Large intestine (tissue), 12 donors: ENCODE results near the gene CD247. TPM values are rescaled to one million over a fixed set of nuclear protein-coding genes. Genes with fewer than 3 reads are reported as not detected.

Experiments
- DNase-seq, 2 donors: peaks; one replicate each; pipeline versions ENCODE4 v3.0.0 to v3.0.0-alpha.2; 2013
- H3K27ac ChIP-seq: one replicate; pipeline ENCODE4 v1.5.1; 2013; ENCODE audit warnings: low read length
- H3K27me3 ChIP-seq: 2 replicates; pipeline ENCODE4 v1.6.1; 2013; ENCODE audit warnings: low read length; ENCODE audit not compliant: control insufficient read depth, insufficient read depth
- H3K36me3 ChIP-seq: 2 replicates; pipeline ENCODE4 v1.6.1; 2013; ENCODE audit warnings: low read length; ENCODE audit not compliant: control insufficient read depth, insufficient read depth
- H3K4me1 ChIP-seq: one replicate; pipeline ENCODE4 v1.6.1; 2013; ENCODE audit warnings: low read length; ENCODE audit not compliant: control insufficient read depth, insufficient read depth
- H3K4me3 ChIP-seq: one replicate; pipeline ENCODE4 v1.5.1; 2013; ENCODE audit warnings: low read length
- H3K9me3 ChIP-seq: one replicate; pipeline ENCODE4 v1.6.1; 2013; ENCODE audit warnings: mild to moderate bottlenecking, low read depth, low read length, moderate library complexity; ENCODE audit not compliant: control insufficient read depth
- WGBS: methylation state at CpG from one replicate; pipeline ENCODE4 v1.1.5; 2013; ENCODE audit warnings: low lambda C conversion rate; ENCODE audit not compliant: insufficient coverage; 5-methylcytosine and 5-hydroxymethylcytosine counted together
- long read RNA-seq, 11 donors: transcript quantifications; one replicate each; lab custom pipeline, GENCODE V29; 2026
- polyA plus RNA-seq: library from polyadenylated mRNA; unstranded; fragments of 120-200 nt; gene quantifications from one replicate; pipeline ENCODE4 v1.2.1, GENCODE V29; 2013

CD247 gene
- polyA plus RNA-seq = 7.4 TPM
- long read RNA-seq, donor 1, partial matches to known transcripts = 0 of 1 reads
- long read RNA-seq, donor 1, other reads (novel, unspliced or antisense) = 0 of 1 reads
- long read RNA-seq, donor 2, partial matches to known transcripts = 5 of 7 reads
- long read RNA-seq, donor 2, other reads (novel, unspliced or antisense) = 0 of 7 reads
- long read RNA-seq, donor 3 = 0 reads
- long read RNA-seq, donor 4 = 0 reads
- long read RNA-seq, donor 5, partial matches to known transcripts = 0 of 1 reads
- long read RNA-seq, donor 5, other reads (novel, unspliced or antisense) = 0 of 1 reads
- long read RNA-seq, donor 6, partial matches to known transcripts = 0 of 1 reads
- long read RNA-seq, donor 6, other reads (novel, unspliced or antisense) = 0 of 1 reads
- long read RNA-seq, donor 7 = 0 reads
- long read RNA-seq, donor 8, partial matches to known transcripts = 0 of 3 reads
- long read RNA-seq, donor 8, other reads (novel, unspliced or antisense) = 0 of 3 reads
- long read RNA-seq, donor 9, partial matches to known transcripts = 0 of 3 reads
- long read RNA-seq, donor 9, other reads (novel, unspliced or antisense) = 0 of 3 reads
- long read RNA-seq, donor 10, partial matches to known transcripts = 0 of 1 reads
- long read RNA-seq, donor 10, other reads (novel, unspliced or antisense) = 0 of 1 reads
- long read RNA-seq, donor 11, partial matches to known transcripts = 0 of 3 reads
- long read RNA-seq, donor 11, other reads (novel, unspliced or antisense) = 0 of 3 reads

DNA sequence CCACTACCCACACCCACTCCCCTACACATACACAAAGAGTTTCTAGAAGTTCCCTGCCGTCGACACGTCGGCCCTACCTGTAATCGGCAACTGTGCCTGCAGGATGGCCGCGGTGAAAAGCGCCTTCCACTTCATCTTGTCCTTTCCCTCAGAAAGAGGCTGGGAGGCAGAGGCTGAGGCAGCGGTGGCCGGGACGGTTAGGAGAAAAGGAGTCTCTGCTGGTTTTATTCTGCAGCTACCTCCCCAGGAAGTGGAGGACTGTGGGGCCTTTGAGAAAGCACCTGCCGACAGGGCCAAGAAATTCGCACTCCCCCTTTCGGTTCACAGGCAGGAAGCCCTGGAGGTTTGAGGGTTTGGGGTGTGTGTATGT, at the start of gene CD247:
Gene CD247, minus strand, starts transcription at position 199 of the 370 bp plus-strand sequence. Its CDS starts 64 bp downstream, at position 135.
- H3K27me3 ChIP-seq = no peaks in the 10 kb centered on the region
- H3K36me3 ChIP-seq = no peaks in the 10 kb centered on the region
- H3K4me1 ChIP-seq = no peaks in the 10 kb centered on the region
- H3K27ac ChIP-seq = no peak within 1 kb of the TSS
- H3K9me3 ChIP-seq = no peaks in the 10 kb centered on the region
- no peak within 1 kb of the TSS for H3K4me3 ChIP-seq
- WGBS = no CpG with 5 or more reads among the region's 14 CpGs
- DNase-seq = no peak

DNA sequence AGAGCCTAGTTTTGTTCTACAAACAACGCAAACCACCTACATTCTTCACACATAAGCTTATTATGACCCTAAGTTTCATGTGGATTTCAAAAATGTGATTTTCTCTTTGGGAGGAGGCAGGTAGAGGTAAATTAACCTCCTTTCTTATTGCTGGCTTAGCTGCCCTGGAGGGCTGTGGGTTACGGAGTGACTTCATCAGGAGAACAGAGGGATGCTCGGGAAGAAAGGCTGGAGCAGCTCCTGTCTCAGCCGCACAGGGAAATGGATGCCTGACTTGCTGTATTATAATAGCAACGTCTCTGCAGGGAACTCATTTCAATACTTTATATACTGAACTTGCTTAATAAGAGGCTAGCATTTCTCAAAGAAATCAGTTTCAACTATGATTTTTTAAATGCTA, 49.3 kb upstream of the CD247 start:
- H3K27me3 ChIP-seq = peaks cover 2% of the 10 kb centered on the region
- H3K36me3 ChIP-seq = no peaks in the 10 kb centered on the region
- H3K4me1 ChIP-seq = no peaks in the 10 kb centered on the region
- no peak overlapping the region for H3K27ac ChIP-seq
- no peak for DNase-seq
- WGBS = 41% methylated on average over 2 of the region's 5 CpGs
- no peak overlapping the region for H3K4me3 ChIP-seq
- no peaks in the 10 kb centered on the region for H3K9me3 ChIP-seq

- H3K27me3 ChIP-seq = peaks cover 2% of the 10 kb centered on the region
- WGBS = 85% methylated on average over 2 of the region's 3 CpGs
- no peak overlapping the region for H3K27ac ChIP-seq
- no peaks in the 10 kb centered on the region for H3K36me3 ChIP-seq
- DNase-seq = no peak
- no peak overlapping the region for H3K4me3 ChIP-seq
- H3K9me3 ChIP-seq = no peaks in the 10 kb centered on the region
- no peaks in the 10 kb centered on the region for H3K4me1 ChIP-seq
Observed at GRCh38 chr1:167566766-167567165, 48.4 kb upstream of the CD247 start.

DNA sequence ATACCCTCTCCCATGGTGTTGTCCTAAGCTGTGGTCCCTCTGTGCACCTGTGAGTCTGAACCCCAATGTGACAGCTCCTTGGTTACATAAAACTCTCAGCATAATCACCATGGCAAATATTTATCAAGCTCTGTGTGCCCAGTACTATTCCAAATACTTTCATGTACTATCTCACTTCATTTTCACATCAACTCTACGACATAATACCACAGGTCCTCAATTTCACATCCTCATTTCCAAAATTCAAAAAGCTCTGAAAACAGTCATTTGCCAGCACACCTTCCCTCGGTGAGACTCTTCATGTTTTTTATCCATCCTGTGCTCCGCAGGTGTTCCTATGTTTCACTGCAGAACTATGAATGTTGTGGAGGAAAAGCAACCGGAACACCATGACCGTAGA, 47.6 kb upstream of the CD247 start:
- Histone ChIP-seq H3K4me1 (no peaks in the 10 kb centered on the region), H3K9me3 (no peaks in the 10 kb centered on the region), H3K36me3 (no peaks in the 10 kb centered on the region), H3K27me3 (peaks cover 2% of the 10 kb centered on the region), H3K27ac (no peak overlapping the region), H3K4me3 (no peak overlapping the region)
- 33% methylated on average over 1 of the region's 5 CpGs for WGBS
- no peak for DNase-seq

DNA sequence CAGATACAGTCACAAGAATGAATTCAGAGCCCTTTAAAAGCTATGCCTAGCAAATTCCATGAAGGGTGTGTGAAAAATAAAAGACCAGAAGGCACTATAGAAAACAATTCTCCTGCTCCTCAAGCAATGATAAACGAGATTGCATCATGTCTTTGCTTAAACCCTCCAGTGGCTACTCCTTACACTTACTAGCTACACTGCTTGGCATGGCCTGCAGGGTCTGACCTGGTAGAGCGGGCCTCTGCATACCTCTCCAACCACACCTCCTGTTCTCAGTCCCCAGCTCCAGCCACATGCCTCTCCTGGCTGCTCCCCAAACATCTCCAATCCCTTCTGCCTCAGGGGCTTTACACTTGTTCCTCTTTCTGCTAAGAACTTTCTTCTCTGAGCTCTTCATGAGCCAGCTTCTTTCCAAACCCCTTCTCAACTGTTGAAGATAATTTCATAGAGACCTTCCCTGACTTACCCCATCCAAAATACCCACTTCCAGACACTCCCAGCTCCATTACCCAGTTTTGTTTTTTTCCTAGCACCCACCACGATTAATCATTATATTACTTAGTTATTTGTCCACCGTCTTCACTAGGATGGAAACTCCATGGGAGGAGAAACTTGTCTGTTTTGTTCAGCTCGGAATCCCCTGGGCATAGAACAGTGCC, 46.4 kb upstream of the CD247 start:
- no peak for DNase-seq
- Histone ChIP-seq H3K27ac (no peak overlapping the region), H3K4me1 (no peaks in the 10 kb centered on the region), H3K27me3 (peaks cover 2% of the 10 kb centered on the region), H3K36me3 (no peaks in the 10 kb centered on the region), H3K4me3 (no peak overlapping the region), H3K9me3 (no peaks in the 10 kb centered on the region)
- 90% methylated on average over 2 of the region's 5 CpGs for WGBS

GRCh38 chr1:167563579-167564246, 45.4 kb upstream of the CD247 start:
- Histone ChIP-seq H3K9me3 (no peaks in the 10 kb centered on the region), H3K4me3 (no peak overlapping the region), H3K4me1 (no peaks in the 10 kb centered on the region), H3K27me3 (peaks cover 2% of the 10 kb centered on the region), H3K27ac (no peak overlapping the region), H3K36me3 (no peaks in the 10 kb centered on the region)
- WGBS = 80% methylated on average over 1 of the region's 7 CpGs
- no peak for DNase-seq

GRCh38 chr1:167562702-167563101, 44.4 kb upstream of the CD247 start:
- DNase-seq = no peak
- Histone ChIP-seq H3K36me3 (no peaks in the 10 kb centered on the region), H3K27ac (no peak overlapping the region), H3K9me3 (no peaks in the 10 kb centered on the region), H3K4me1 (no peaks in the 10 kb centered on the region), H3K27me3 (peaks cover 2% of the 10 kb centered on the region), H3K4me3 (no peak overlapping the region)
- WGBS = no CpG with 5 or more reads among the region's 1 CpG

- Histone ChIP-seq H3K27ac (no peak overlapping the region), H3K36me3 (no peaks in the 10 kb centered on the region), H3K4me1 (no peaks in the 10 kb centered on the region), H3K4me3 (no peak overlapping the region), H3K27me3 (no peaks in the 10 kb centered on the region), H3K9me3 (no peaks in the 10 kb centered on the region)
- WGBS = no CpG with 5 or more reads among the region's 6 CpGs
- DNase-seq = no peak
Observed at GRCh38 chr1:167561753-167562152, 43.4 kb upstream of the CD247 start.

DNA sequence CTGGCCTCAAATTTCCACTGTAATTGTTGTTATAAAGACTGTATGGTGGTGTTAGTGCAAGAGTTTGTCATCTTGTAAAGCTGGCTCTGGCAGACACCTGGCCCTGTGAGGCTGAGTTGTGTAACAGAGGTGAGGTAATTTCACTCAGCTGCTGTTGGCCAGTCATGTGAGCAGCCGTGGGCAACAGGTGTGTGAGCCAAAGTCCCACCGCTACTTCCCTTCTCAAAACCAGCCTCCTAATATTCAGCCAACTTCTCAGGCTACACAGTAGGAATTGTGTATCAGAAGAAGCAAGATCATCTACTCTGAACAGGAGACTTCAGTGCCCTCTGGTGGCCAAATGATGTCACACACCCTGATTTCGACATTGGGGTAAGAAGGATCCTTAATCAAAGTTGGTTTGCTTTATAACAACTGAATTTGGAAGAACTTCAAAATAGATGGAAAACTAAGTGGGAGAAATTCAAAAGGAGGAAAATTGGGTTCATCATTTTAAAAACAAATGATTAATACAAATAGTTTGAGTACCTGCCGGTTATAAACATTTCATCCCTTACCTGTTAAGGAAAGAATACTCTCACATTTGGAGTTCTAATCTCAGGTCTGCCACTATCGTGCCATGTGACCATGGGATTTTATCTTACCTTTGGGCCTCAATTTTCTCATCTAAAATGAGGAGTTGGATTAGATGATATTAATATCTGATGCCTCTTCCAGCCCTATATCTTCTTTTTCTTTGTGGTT, 37.8 kb upstream of the CD247 start:
- no CpG with 5 or more reads among the region's 5 CpGs for WGBS
- peak overlapping the region; percentile 83 for H3K27ac ChIP-seq

More for the DNA sequence above, 37.8 kb upstream of the CD247 start:
- Histone ChIP-seq H3K27me3 (no peaks in the 10 kb centered on the region), H3K9me3 (no peaks in the 10 kb centered on the region), H3K4me1 (peaks cover 20% of the 10 kb centered on the region), H3K36me3 (no peaks in the 10 kb centered on the region), H3K4me3 (no peak overlapping the region)
- peak; percentile 89 to 92 for DNase-seq
